OCI-LY1 (cell line): ENCODE data around the gene DDIT4.

Experiments used
- H2AFZ ChIP-seq: fragments of 200-600 bp; sonication (generic), shearing (Covaris generic); 2 replicates; pipeline ENCODE4 v1.6.0; 2014; ENCODE audit warnings: antibody characterized with exemption, mild to moderate bottlenecking, low read length
- H3F3A ChIP-seq: fragments of 200-600 bp; sonication (generic), shearing (Covaris generic); 2 replicates; pipeline ENCODE4 v1.6.0; 2014; ENCODE audit warnings: mild to moderate bottlenecking, antibody characterized with exemption, low read length, moderate library complexity; ENCODE audit not compliant: insufficient read depth
- H3K27ac ChIP-seq: fragments of 200-600 bp; sonication (generic); 2 replicates; pipeline ENCODE4 v1.5.1; 2014; ENCODE audit warnings: low read length, mixed run types, mild to moderate bottlenecking, low read depth; ENCODE audit not compliant: poor library complexity, severe bottlenecking
- H3K27me3 ChIP-seq: fragments of 200-600 bp; sonication (generic); 2 replicates; pipeline ENCODE4 v1.6.0; 2014; ENCODE audit warnings: antibody characterized with exemption, mild to moderate bottlenecking, low read length, moderate library complexity; ENCODE audit not compliant: insufficient read depth
- H3K36me3 ChIP-seq: fragments of 200-600 bp; sonication (generic); 2 replicates; pipeline ENCODE4 v1.6.1; 2014; ENCODE audit warnings: mild to moderate bottlenecking, antibody characterized with exemption, low read length, moderate library complexity, mixed read lengths; ENCODE audit not compliant: insufficient read depth
- H3K4me1 ChIP-seq: fragments of 200-600 bp; sonication (generic); 2 replicates; pipeline ENCODE4 v1.5.1; 2014; ENCODE audit warnings: mild to moderate bottlenecking, low read length, moderate library complexity; ENCODE audit not compliant: insufficient read depth, severe bottlenecking
- H3K4me2 ChIP-seq: fragments of 200-600 bp; sonication (generic), shearing (Covaris generic); 2 replicates; pipeline ENCODE4 v1.6.1; 2014; ENCODE audit warnings: low read length
- H3K4me3 ChIP-seq: fragments of 200-600 bp; sonication (generic); 2 replicates; pipeline ENCODE4 v1.5.1; 2014; ENCODE audit warnings: low read length, low read depth, mild to moderate bottlenecking, mixed read lengths; ENCODE audit not compliant: poor library complexity, severe bottlenecking
- H3K79me2 ChIP-seq: fragments of 200-600 bp; shearing (Covaris generic); 2 replicates; pipeline ENCODE4 v1.6.1; 2016; ENCODE audit warnings: mixed run types, low read length, mixed read lengths; ENCODE audit not compliant: insufficient read depth
- H3K9ac ChIP-seq: fragments of 200-600 bp; sonication (generic), shearing (Covaris generic); 2 replicates; pipeline ENCODE4 v1.6.1; 2014; ENCODE audit warnings: mild to moderate bottlenecking, low read length, mixed read lengths
- H3K9me2 ChIP-seq: fragments of 200-600 bp; sonication (generic), shearing (Covaris generic); 2 replicates; pipeline ENCODE4 v1.6.1; 2014; ENCODE audit warnings: low read depth, mild to moderate bottlenecking, low read length, mixed read lengths
- H3K9me3 ChIP-seq: fragments of 200-600 bp; shearing (Covaris generic); 2 replicates; pipeline ENCODE4 v1.6.1; 2014; ENCODE audit warnings: low read length, mixed read lengths
- H4K20me1 ChIP-seq: fragments of 200-600 bp; sonication (generic), shearing (Covaris generic); 2 replicates; pipeline ENCODE4 v1.6.0; 2016; ENCODE audit warnings: mild to moderate bottlenecking, low read length; ENCODE audit not compliant: insufficient read depth
- EZH2 ChIP-seq: fragments of 200-600 bp; sonication (generic), shearing (Covaris generic); IDR thresholded peaks from 2 replicates; pipeline ENCODE4 v1.8.0; 2017; ENCODE audit warnings: borderline replicate concordance, mixed run types, mild to moderate bottlenecking, antibody characterized with exemption, low read length, moderate library complexity, mixed read lengths
- TF ChIP-seq, protein P1 (sequence below): fragments of 200-600 bp; sonication (generic), shearing (Covaris generic); IDR thresholded peaks from 2 replicates; pipeline ENCODE4 v1.5.1; 2017; ENCODE audit warnings: mild to moderate bottlenecking, antibody characterized with exemption, low read length, moderate library complexity, mixed read lengths

The DDIT4 gene

DNA sequence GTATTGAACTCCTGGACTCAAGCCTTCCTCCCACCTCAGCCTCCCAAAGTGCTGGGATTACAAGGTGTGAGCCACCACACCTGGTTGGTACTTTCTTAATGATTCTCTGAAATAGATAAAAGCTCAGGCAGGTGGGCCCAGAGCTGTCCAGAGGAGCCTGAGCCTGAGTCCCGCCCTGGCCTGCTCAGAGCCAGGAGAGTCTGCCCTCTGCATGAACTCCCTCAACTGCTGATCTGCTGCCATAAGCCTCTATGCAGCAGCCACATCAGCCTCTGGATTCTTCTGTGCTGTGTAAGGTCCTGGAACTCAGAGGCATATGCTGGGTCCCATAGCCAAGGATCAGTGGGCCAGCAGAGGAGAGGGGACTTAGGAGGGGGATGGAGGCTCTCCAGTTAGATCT lies 23.1 kb upstream of the DDIT4 start:
- TF ChIP-seq EZH2, result no peak
- TF ChIP-seq, protein P1, sequence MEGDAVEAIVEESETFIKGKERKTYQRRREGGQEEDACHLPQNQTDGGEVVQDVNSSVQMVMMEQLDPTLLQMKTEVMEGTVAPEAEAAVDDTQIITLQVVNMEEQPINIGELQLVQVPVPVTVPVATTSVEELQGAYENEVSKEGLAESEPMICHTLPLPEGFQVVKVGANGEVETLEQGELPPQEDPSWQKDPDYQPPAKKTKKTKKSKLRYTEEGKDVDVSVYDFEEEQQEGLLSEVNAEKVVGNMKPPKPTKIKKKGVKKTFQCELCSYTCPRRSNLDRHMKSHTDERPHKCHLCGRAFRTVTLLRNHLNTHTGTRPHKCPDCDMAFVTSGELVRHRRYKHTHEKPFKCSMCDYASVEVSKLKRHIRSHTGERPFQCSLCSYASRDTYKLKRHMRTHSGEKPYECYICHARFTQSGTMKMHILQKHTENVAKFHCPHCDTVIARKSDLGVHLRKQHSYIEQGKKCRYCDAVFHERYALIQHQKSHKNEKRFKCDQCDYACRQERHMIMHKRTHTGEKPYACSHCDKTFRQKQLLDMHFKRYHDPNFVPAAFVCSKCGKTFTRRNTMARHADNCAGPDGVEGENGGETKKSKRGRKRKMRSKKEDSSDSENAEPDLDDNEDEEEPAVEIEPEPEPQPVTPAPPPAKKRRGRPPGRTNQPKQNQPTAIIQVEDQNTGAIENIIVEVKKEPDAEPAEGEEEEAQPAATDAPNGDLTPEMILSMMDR, result no peak
- Histone ChIP-seq H3K27me3 (no peaks in the 10 kb centered on the region), H3K36me3 (no peaks in the 10 kb centered on the region), H3K9ac (no peak overlapping the region), H3K4me1 (peaks cover 61% of the 10 kb centered on the region), H3F3A (peaks cover 15% of the 10 kb centered on the region), H3K9me2 (no peaks in the 10 kb centered on the region), H3K79me2 (no peaks in the 10 kb centered on the region), H3K4me3 (no peak overlapping the region), H3K4me2 (no peak overlapping the region), H4K20me1 (no peaks in the 10 kb centered on the region), H3K27ac (peak overlapping the region; percentile 61), H3K9me3 (no peaks in the 10 kb centered on the region), H2AFZ (no peak overlapping the region)

DNA sequence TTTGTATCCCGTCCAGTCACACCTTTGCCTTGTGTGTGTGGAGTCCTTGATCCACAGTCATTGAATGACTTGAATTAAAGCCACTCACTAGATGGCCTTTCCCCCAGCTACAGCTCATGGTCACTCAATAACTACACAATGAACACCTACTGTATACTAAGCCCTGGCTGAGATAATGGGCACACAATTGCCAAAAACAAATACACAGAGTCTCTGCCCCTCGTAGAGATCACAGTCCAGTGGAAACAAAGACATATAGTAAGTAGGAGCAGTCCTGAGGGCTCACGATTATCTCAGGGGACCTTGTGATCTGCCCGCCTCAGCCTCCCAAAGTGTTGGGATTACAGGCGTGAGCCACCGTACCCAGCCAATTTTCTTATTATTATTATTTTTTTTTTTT lies 22.1 kb upstream of the DDIT4 start:
- no peak overlapping the region for H2AFZ ChIP-seq
- H3K36me3 ChIP-seq, result no peaks in the 10 kb centered on the region
- H3K27ac ChIP-seq, result peak overlapping the region; percentile 15
- H3K27me3 ChIP-seq, result no peaks in the 10 kb centered on the region
- H3K9me2 ChIP-seq, result no peaks in the 10 kb centered on the region
- no peaks in the 10 kb centered on the region for H3K9me3 ChIP-seq
- H3K79me2 ChIP-seq, result no peaks in the 10 kb centered on the region
- TF ChIP-seq EZH2, result no peak
- TF ChIP-seq, protein P1, result no peak
- H3K4me1 ChIP-seq, result peaks cover 56% of the 10 kb centered on the region
- H3K4me2 ChIP-seq, result no peak overlapping the region
- H3F3A ChIP-seq, result peaks cover 15% of the 10 kb centered on the region
- no peaks in the 10 kb centered on the region for H4K20me1 ChIP-seq
- no peak overlapping the region for H3K4me3 ChIP-seq
- H3K9ac ChIP-seq, result no peak overlapping the region

DNA sequence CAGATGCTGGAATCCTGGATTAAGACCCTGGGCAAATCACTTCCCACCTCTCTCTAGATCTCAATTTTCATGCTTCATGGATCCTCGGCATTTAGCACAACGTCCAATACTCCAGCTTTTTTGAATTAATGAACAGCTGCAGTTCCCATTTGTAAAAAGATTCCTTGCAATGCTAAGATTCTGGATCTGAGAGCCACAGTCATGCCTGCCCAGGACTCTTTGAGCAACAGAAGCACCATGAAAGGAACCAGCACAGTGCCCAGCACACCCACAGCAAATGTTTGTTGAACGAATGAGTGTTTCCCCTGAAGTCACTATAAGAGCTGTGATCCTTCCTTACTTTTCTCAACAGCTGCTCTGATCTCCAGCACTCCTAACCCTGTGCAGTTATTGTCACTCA lies 20.8 kb upstream of the DDIT4 start:
- Histone ChIP-seq H3K9me3 (no peaks in the 10 kb centered on the region), H3K9me2 (no peaks in the 10 kb centered on the region), H3K4me1 (peaks cover 53% of the 10 kb centered on the region), H3K27me3 (no peaks in the 10 kb centered on the region), H3F3A (peaks cover 12% of the 10 kb centered on the region), H3K9ac (no peak overlapping the region), H3K36me3 (no peaks in the 10 kb centered on the region), H3K79me2 (no peaks in the 10 kb centered on the region), H3K4me2 (no peak overlapping the region), H3K4me3 (no peak overlapping the region), H4K20me1 (no peaks in the 10 kb centered on the region), H3K27ac (peak overlapping the region; percentile 82), H2AFZ (no peak overlapping the region)
- no peak for TF ChIP-seq EZH2
- TF ChIP-seq, protein P1, result no peak
